NCI-H2107 (cell line): ENCODE measurements around the gene TRAPPC8.
"Not testable (repeated sequence)": the region's sequence is repeated elsewhere in the genome, so short reads cannot be mapped to it uniquely, and the experiment has no call there.

Source experiments
- DNase-seq: peaks from one replicate; lab custom pipeline; 2025; lab: John Stamatoyannopoulos, UW

Gene TRAPPC8

GRCh38 chr18:31942999-31943877, at the start of gene TRAPPC8:
Gene TRAPPC8 (minus strand): TSS chr18:31943128. CDS start chr18:31942764, 364 bp downstream.
- peak; percentile 72 for DNase-seq

GRCh38 chr18:31990823-31991222, 47.9 kb upstream of the TRAPPC8 start:
- DNase-seq, result no peak

- no peak for DNase-seq
These were observed 41.0 kb upstream of the TRAPPC8 start for GRCh38 chr18:31983976-31984375.

GRCh38 chr18:31983020-31983419, 40.1 kb upstream of the TRAPPC8 start:
- no peak for DNase-seq

- DNase-seq, result no peak
These were observed 37.9 kb upstream of the TRAPPC8 start for GRCh38 chr18:31980863-31981262.

GRCh38 chr18:31979714-31980113, 36.8 kb upstream of the TRAPPC8 start:
- no peak for DNase-seq

GRCh38 chr18:31978616-31979015, 35.7 kb upstream of the TRAPPC8 start:
- DNase-seq, result no peak

GRCh38 chr18:31977270-31977872, 34.4 kb upstream of the TRAPPC8 start:
- DNase-seq, result peak; percentile 9

- DNase-seq, result no peak
These were observed 33.3 kb upstream of the TRAPPC8 start for GRCh38 chr18:31976242-31976641.

- DNase-seq, result no peak
These were observed 31.1 kb upstream of the TRAPPC8 start for GRCh38 chr18:31973929-31974546.

GRCh38 chr18:31970617-31971016, 27.7 kb upstream of the TRAPPC8 start:
- DNase-seq, result no peak

GRCh38 chr18:31965316-31965970, 22.5 kb upstream of the TRAPPC8 start:
- no peak for DNase-seq

GRCh38 chr18:31957728-31958127, 14.8 kb upstream of the TRAPPC8 start:
- no peak for DNase-seq

GRCh38 chr18:31954349-31954748, 11.4 kb upstream of the TRAPPC8 start:
- no peak for DNase-seq

GRCh38 chr18:31953699-31954098, 10.8 kb upstream of the TRAPPC8 start:
- DNase-seq, result not testable (repeated sequence)

- DNase-seq, result no peak
These were observed 9.3 kb upstream of the TRAPPC8 start for GRCh38 chr18:31952223-31952622.

- DNase-seq, result no peak
These were observed 7.7 kb upstream of the TRAPPC8 start for GRCh38 chr18:31950583-31950982.

GRCh38 chr18:31948349-31948748, 5.4 kb upstream of the TRAPPC8 start:
- not testable (repeated sequence) for DNase-seq

GRCh38 chr18:31946305-31947046, 3.5 kb upstream of the TRAPPC8 start:
- no peak for DNase-seq

- DNase-seq, result no peak
These were observed 1.2 kb upstream of the TRAPPC8 start for GRCh38 chr18:31943878-31944816.
